SK-N-SH (cell line): ENCODE results near the gene MCF2L. TPM values are rescaled to one million over a fixed set of nuclear protein-coding genes. Genes with fewer than 3 reads are reported as not detected.

Experiments used
- CTCF ChIA-PET: fragments of 300-600, 350-600 bp; formaldehyde crosslinking; extraction: SDS; loops from one replicate; lab custom pipeline; 2021; lab: Yijun Ruan, JAX
- POLR2A ChIA-PET: fragments of 350-600 bp; sonication (Branson Sonifier 250); formaldehyde crosslinking; extraction: SDS; loops from one replicate; lab custom pipeline; 2020; ENCODE audit warnings: antibody characterized with exemption, inconsistent platforms; lab: Yijun Ruan, JAX
- DNase-seq: peaks from one replicate; pipeline ENCODE4 v3.0.0; 2012
- H2AFZ ChIP-seq: fragments of 200-600 bp; sonication (generic); 2 replicates; pipeline ENCODE4 v1.8.1; 2016; ENCODE audit warnings: antibody characterized with exemption, mild to moderate bottlenecking, low read depth
- H3F3A ChIP-seq: fragments of 200-600 bp; sonication (generic); replicated peaks from 2 replicates; pipeline ENCODE3; 2016; ENCODE audit warnings: antibody characterized with exemption, mild to moderate bottlenecking; ENCODE audit not compliant: insufficient read depth
- H3K27ac ChIP-seq, 2 experiments: fragments of 200-500 bp in 1 of 2; fragments of 200-600 bp in 1 of 2; sonication (Bioruptor generic) in 1 of 2; sonication (generic), shearing (Covaris generic) in 1 of 2; 2 replicates each; pipeline versions ENCODE4 v1.5.1 to v1.6.1; 2014 to 2016; ENCODE audit warnings: low read depth in 2 of 2, inconsistent platforms in 1 of 2, low read length in 1 of 2, mild to moderate bottlenecking in 1 of 2, mixed read lengths in 1 of 2
- H3K27me3 ChIP-seq: fragments of 200-600 bp; sonication (generic), shearing (Covaris generic); 2 replicates; pipeline ENCODE4 v1.6.1; 2016; ENCODE audit warnings: mixed run types; ENCODE audit not compliant: insufficient read depth
- H3K36me3 ChIP-seq, 2 experiments: fragments of 200-500 bp in 1 of 2; fragments of 200-600 bp in 1 of 2; sonication (Bioruptor generic) in 1 of 2; sonication (generic) in 1 of 2; replicated peaks in 1 of 2; 2 replicates each; pipeline versions ENCODE3 to v1.5.1; 2014 to 2016; ENCODE audit warnings: low read length in 1 of 2, mild to moderate bottlenecking in 1 of 2; ENCODE audit not compliant: insufficient read depth in 2 of 2, control insufficient read depth in 1 of 2
- H3K4me1 ChIP-seq, 2 experiments: fragments of 200-500 bp in 1 of 2; fragments of 200-600 bp in 1 of 2; sonication (Bioruptor generic) in 1 of 2; sonication (generic), shearing (Covaris generic) in 1 of 2; 2 replicates each; pipeline versions ENCODE4 v1.5.1 to v1.6.1; 2014 to 2016; ENCODE audit warnings: low read depth in 1 of 2, low read length in 1 of 2, mixed run types in 1 of 2; ENCODE audit not compliant: insufficient read depth in 2 of 2, control insufficient read depth in 1 of 2
- H3K4me2 ChIP-seq: fragments of 200-600 bp; sonication (generic), shearing (Covaris generic); 2 replicates; pipeline ENCODE4 v1.6.1; 2017; ENCODE audit warnings: mixed run types
- H3K4me3 ChIP-seq, 2 experiments: fragments of 200-500 bp in 1 of 2; fragments of 200-600 bp in 1 of 2; sonication (Bioruptor generic) in 1 of 2; sonication (generic), shearing (Covaris generic) in 1 of 2; 2 replicates each; pipeline versions ENCODE4 v1.5.1 to v1.8.1; 2014 to 2016; ENCODE audit warnings: low read depth in 2 of 2, inconsistent platforms in 1 of 2, low read length in 1 of 2, mild to moderate bottlenecking in 1 of 2, mixed read lengths in 1 of 2, moderate library complexity in 1 of 2
- H3K79me2 ChIP-seq: fragments of 200-600 bp; sonication (generic); 2 replicates; pipeline ENCODE4 v1.8.1; 2017; ENCODE audit warnings: mild to moderate bottlenecking; ENCODE audit not compliant: insufficient read depth
- H3K9ac ChIP-seq: fragments of 200-600 bp; sonication (generic); 2 replicates; pipeline ENCODE4 v1.6.1; 2017; ENCODE audit warnings: mixed run types
- H3K9me2 ChIP-seq: fragments of 200-600 bp; sonication (generic); 2 replicates; pipeline ENCODE4 v1.6.1; 2017; ENCODE audit warnings: mixed run types
- H3K9me3 ChIP-seq: fragments of 200-600 bp; sonication (generic); 2 replicates; pipeline ENCODE4 v1.6.1; 2017; ENCODE audit warnings: mixed run types, mild to moderate bottlenecking, moderate library complexity
- H4K20me1 ChIP-seq: fragments of 200-600 bp; sonication (generic); 2 replicates; pipeline ENCODE4 v1.6.1; 2017; ENCODE audit warnings: mild to moderate bottlenecking, mixed run types; ENCODE audit not compliant: insufficient read depth
- CHD2 ChIP-seq: fragments of 150-350 bp; IDR thresholded peaks from 2 replicates; pipeline ENCODE4 v1.6.1; 2018; ENCODE audit warnings: low read length; ENCODE audit not compliant: partially characterized antibody
- EP300 ChIP-seq, 2 experiments: IDR thresholded peaks; 2 replicates each; pipeline versions ENCODE4 v1.4.0 to v1.6.1; 2012; ENCODE audit warnings: borderline replicate concordance in 1 of 2, low read depth in 1 of 2, low read length in 1 of 2
- EZH2phosphoT487 ChIP-seq: fragments of 200-600 bp; sonication (generic); IDR thresholded peaks from 2 replicates; pipeline ENCODE4 v1.6.1; 2017; ENCODE audit warnings: low read depth, mixed run types, mild to moderate bottlenecking, antibody characterized with exemption, moderate library complexity, borderline replicate concordance
- FOSL2 ChIP-seq: IDR thresholded peaks from 2 replicates; pipeline ENCODE4 v1.4.0; 2012; ENCODE audit warnings: low read depth, mild to moderate bottlenecking, moderate library complexity, borderline replicate concordance
- FOXJ3 ChIP-seq: sonication (generic); formaldehyde crosslinking; IDR thresholded peaks from 2 replicates; pipeline ENCODE4 v1.5.1; 2020; ENCODE audit warnings: mild to moderate bottlenecking, missing genetic modification reagents
- FOXM1 ChIP-seq: IDR thresholded peaks from 2 replicates; pipeline ENCODE4 v1.4.0; 2012; ENCODE audit warnings: low read depth, mild to moderate bottlenecking
- GATA2 ChIP-seq: sonication (generic); formaldehyde crosslinking; IDR thresholded peaks from 2 replicates; pipeline ENCODE4 v1.5.0; 2020; ENCODE audit warnings: mild to moderate bottlenecking, missing genetic modification reagents
- JUND ChIP-seq: IDR thresholded peaks from 2 replicates; pipeline ENCODE4 v1.4.0; 2012
- MXI1 ChIP-seq: IDR thresholded peaks from 2 replicates; pipeline ENCODE4 v1.6.1; 2012; ENCODE audit warnings: mild to moderate bottlenecking, low read depth, low read length, improper control_type of control experiment
- NFIC ChIP-seq: IDR thresholded peaks from 2 replicates; pipeline ENCODE4 v1.4.0; 2012; ENCODE audit warnings: borderline replicate concordance
- RCOR1 ChIP-seq: fragments of 150-350 bp; IDR thresholded peaks from 2 replicates; pipeline ENCODE4 v1.6.1; 2017; ENCODE audit warnings: antibody characterized with exemption, low read length
- RFX5 ChIP-seq: IDR thresholded peaks from 2 replicates; pipeline ENCODE4 v1.6.1; 2012; ENCODE audit warnings: mild to moderate bottlenecking, improper control_type of control experiment, low read length
- RXRA ChIP-seq: IDR thresholded peaks from 2 replicates; pipeline ENCODE4 v1.4.0; 2012; ENCODE audit warnings: low read depth, mild to moderate bottlenecking, borderline replicate concordance
- TEAD4 ChIP-seq: IDR thresholded peaks from 2 replicates; pipeline ENCODE4 v1.4.0; 2012; ENCODE audit warnings: mild to moderate bottlenecking, borderline replicate concordance; ENCODE audit not compliant: insufficient read depth
- YY1 ChIP-seq: IDR thresholded peaks from 2 replicates; pipeline ENCODE4 v1.4.0; 2012; ENCODE audit warnings: low read depth, mild to moderate bottlenecking
- WGBS: methylation state at CpG from one replicate; pipeline ENCODE4 v1.1.6; 2017; ENCODE audit warnings: low lambda C conversion rate; 5-methylcytosine and 5-hydroxymethylcytosine counted together
- polyA plus RNA-seq, 3 experiments: library from polyadenylated mRNA; depleted of rRNA; stranded (reverse); fragments of >200 nt; gene quantifications; 2 replicates each; pipeline ENCODE4 v1.2.3, GENCODE V29; 2012
- TF ChIP-seq, protein P1 (sequence below): IDR thresholded peaks from 2 replicates; pipeline ENCODE4 v1.4.0; 2012; ENCODE audit warnings: low read depth
- TF ChIP-seq, protein P2 (sequence below): fragments of 150-350 bp; IDR thresholded peaks from 2 replicates; pipeline ENCODE4 v1.6.1; 2016; ENCODE audit warnings: mild to moderate bottlenecking, low read depth, low read length
- TF ChIP-seq, protein P3 (sequence below): IDR thresholded peaks from 2 replicates; pipeline ENCODE4 v1.6.1; 2012; ENCODE audit warnings: mild to moderate bottlenecking, low read depth, low read length, moderate library complexity
- TF ChIP-seq, protein P4 (sequence below): IDR thresholded peaks from 2 replicates; pipeline ENCODE4 v1.4.0; 2012; ENCODE audit warnings: low read depth, borderline replicate concordance

Gene MCF2L
- polyA plus RNA-seq, 1 of the 3 experiments (the other 2 are of a cell fraction) = 0.56 TPM

DNA sequence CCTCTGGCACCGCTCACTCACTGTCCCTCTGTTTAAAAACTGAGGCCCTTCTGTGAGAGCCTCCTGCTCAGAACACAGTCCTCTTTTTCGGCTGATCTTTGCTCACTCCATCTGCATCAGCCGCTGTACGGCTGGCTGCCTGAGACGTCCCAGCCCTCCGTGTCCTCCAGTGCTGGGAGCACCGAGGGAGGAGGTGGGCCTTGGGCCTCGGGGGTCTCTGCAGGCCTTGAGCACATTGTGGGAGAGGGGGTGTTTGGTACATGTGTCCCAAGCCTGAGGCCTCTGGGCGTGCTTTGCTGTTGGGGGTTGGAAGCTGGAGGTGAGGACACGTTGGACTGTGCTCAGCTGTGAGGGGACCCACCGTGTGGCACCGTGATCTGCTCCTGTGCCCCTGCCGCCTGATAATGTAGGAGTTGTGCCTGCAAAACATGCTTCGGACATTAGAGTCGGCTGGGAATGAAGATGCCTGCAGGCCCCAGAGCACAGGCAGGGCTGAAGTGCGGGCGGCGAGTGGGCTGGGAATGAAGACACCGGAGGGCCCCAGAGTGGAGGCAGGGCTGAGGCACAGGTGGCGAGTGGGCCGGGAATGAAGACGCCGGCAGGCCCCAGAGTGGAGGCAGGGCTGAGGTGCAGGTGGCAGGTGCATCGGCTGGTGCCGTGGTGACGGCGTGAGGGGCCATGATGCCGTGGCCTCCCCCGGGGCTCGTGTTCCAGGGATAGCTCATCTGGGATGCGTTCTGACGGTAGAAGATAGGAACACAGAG, 30.6 kb downstream of the MCF2L start:
- CTCF ChIA-PET = interaction anchor here (1.5 to 3.7 kb wide), 6 partner anchors 19 to 100 kb away, joined by 3 to 70 read pairs (median 15); partner anchors contain the start of gene MCF2L
- TF ChIP-seq EZH2phosphoT487 (no peak), CHD2 (no peak), YY1 (no peak), MXI1 (no peak), FOSL2 (no peak), RXRA (no peak), FOXM1 (no peak), RCOR1 (no peak), GATA2 (CRISPR knock-in tag) (no peak)
- TF ChIP-seq, protein P1, sequence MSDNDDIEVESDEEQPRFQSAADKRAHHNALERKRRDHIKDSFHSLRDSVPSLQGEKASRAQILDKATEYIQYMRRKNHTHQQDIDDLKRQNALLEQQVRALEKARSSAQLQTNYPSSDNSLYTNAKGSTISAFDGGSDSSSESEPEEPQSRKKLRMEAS = no peak
- TF ChIP-seq, protein P2, sequence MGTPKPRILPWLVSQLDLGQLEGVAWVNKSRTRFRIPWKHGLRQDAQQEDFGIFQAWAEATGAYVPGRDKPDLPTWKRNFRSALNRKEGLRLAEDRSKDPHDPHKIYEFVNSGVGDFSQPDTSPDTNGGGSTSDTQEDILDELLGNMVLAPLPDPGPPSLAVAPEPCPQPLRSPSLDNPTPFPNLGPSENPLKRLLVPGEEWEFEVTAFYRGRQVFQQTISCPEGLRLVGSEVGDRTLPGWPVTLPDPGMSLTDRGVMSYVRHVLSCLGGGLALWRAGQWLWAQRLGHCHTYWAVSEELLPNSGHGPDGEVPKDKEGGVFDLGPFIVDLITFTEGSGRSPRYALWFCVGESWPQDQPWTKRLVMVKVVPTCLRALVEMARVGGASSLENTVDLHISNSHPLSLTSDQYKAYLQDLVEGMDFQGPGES = no peak
- Histone ChIP-seq H3K9me3 (no peaks in the 10 kb centered on the region), H3K9me2 (no peaks in the 10 kb centered on the region), H3K4me2 (no peak overlapping the region), H3F3A (no peaks in the 10 kb centered on the region), H3K4me3 (no peak overlapping the region), H3K27me3 (peaks cover 4% of the 10 kb centered on the region; the same call in 1 of the 2 replicates), H3K9ac (no peak overlapping the region), H3K27ac (peak overlapping the region in 1 of 2 experiments; percentile 91; a peak in 2 of 4 replicates), H4K20me1 (no peaks in the 10 kb centered on the region), H3K4me1 (peaks cover 0 to 47% of the 10 kb centered on the region in 2 experiments; a peak in 2 of 4 replicates), H3K79me2 (no peaks in the 10 kb centered on the region), H2AFZ (no peak overlapping the region), H3K36me3 (no peaks in the 10 kb centered on the region)
- 79% methylated on average over 29 of the region's 32 CpGs for WGBS
- POLR2A ChIA-PET = interaction anchor here (4.2 kb wide), 1 partner anchor 30 kb away, joined by 34 read pairs; the partner anchor contains the start of gene MCF2L
- peak; percentile 49 for DNase-seq

DNA sequence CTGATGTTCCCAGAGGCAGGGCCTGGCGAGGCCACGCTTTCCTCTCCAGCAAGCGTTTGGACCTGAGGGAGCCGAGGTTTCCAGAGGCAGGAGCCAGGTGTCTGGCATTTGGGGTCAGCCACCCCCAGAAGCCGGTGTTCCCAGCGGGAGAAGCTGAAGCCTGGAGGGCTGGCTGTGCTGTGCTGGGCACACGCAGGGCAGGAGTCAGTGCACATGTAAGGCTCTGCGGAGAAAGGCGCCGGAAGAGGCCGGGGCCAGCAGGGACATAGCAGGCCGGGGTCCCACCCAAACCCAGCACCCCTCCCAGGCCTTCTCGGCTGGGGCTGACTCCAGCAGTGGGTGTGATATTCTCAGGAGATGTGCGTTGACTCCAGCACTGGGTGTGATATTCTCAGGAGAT, 31.6 kb downstream of the MCF2L start:
- no peak overlapping the region for H3K9ac ChIP-seq
- H3K27me3 ChIP-seq = peaks cover 4% of the 10 kb centered on the region; the same call in 1 of the 2 replicates
- no peak overlapping the region for H3K4me2 ChIP-seq
- peak overlapping the region in 1 of 2 experiments; percentile 91; a peak in 2 of 4 replicates for H3K27ac ChIP-seq
- peaks cover 0 to 47% of the 10 kb centered on the region in 2 experiments; a peak in 2 of 4 replicates for H3K4me1 ChIP-seq
- WGBS = 89% methylated on average over 10 of the region's 14 CpGs
- H3K9me2 ChIP-seq = no peaks in the 10 kb centered on the region
- POLR2A ChIA-PET = interaction anchor here (0.7 to 4.2 kb wide), 6 partner anchors 11 to 115 kb away, joined by 3 to 34 read pairs (median 12); partner anchors contain the start of gene MCF2L
- H3K36me3 ChIP-seq = no peaks in the 10 kb centered on the region
- no peaks in the 10 kb centered on the region for H4K20me1 ChIP-seq
- H3K79me2 ChIP-seq = no peaks in the 10 kb centered on the region
- H3K4me3 ChIP-seq = no peak overlapping the region
- H3F3A ChIP-seq = no peaks in the 10 kb centered on the region
- no peak overlapping the region for H2AFZ ChIP-seq
- CTCF ChIA-PET = interaction anchor here (0.6 to 3.7 kb wide), 13 partner anchors 10 to 190 kb away, joined by 3 to 70 read pairs (median 5); partner anchors contain the start of gene MCF2L
- H3K9me3 ChIP-seq = no peaks in the 10 kb centered on the region
- DNase-seq = peak; percentile 61
- TF ChIP-seq EZH2phosphoT487 = no peak
- no peak for TF ChIP-seq RXRA
- no peak for TF ChIP-seq RFX5
- TF ChIP-seq TEAD4 = no peak
- TF ChIP-seq, protein P3, sequence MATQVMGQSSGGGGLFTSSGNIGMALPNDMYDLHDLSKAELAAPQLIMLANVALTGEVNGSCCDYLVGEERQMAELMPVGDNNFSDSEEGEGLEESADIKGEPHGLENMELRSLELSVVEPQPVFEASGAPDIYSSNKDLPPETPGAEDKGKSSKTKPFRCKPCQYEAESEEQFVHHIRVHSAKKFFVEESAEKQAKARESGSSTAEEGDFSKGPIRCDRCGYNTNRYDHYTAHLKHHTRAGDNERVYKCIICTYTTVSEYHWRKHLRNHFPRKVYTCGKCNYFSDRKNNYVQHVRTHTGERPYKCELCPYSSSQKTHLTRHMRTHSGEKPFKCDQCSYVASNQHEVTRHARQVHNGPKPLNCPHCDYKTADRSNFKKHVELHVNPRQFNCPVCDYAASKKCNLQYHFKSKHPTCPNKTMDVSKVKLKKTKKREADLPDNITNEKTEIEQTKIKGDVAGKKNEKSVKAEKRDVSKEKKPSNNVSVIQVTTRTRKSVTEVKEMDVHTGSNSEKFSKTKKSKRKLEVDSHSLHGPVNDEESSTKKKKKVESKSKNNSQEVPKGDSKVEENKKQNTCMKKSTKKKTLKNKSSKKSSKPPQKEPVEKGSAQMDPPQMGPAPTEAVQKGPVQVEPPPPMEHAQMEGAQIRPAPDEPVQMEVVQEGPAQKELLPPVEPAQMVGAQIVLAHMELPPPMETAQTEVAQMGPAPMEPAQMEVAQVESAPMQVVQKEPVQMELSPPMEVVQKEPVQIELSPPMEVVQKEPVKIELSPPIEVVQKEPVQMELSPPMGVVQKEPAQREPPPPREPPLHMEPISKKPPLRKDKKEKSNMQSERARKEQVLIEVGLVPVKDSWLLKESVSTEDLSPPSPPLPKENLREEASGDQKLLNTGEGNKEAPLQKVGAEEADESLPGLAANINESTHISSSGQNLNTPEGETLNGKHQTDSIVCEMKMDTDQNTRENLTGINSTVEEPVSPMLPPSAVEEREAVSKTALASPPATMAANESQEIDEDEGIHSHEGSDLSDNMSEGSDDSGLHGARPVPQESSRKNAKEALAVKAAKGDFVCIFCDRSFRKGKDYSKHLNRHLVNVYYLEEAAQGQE = no peak
- TF ChIP-seq YY1 = no peak
- TF ChIP-seq FOXJ3 (CRISPR knock-in tag) = no peak
- no peak for TF ChIP-seq EP300 (IDR thresholded peaks at IDR 0.05; ENCODE audit: borderline replicate concordance in 1 of 2, low read depth in 1 of 2, low read length in 1 of 2)
- no peak for TF ChIP-seq NFIC
- TF ChIP-seq MXI1 = no peak
- TF ChIP-seq, protein P4, sequence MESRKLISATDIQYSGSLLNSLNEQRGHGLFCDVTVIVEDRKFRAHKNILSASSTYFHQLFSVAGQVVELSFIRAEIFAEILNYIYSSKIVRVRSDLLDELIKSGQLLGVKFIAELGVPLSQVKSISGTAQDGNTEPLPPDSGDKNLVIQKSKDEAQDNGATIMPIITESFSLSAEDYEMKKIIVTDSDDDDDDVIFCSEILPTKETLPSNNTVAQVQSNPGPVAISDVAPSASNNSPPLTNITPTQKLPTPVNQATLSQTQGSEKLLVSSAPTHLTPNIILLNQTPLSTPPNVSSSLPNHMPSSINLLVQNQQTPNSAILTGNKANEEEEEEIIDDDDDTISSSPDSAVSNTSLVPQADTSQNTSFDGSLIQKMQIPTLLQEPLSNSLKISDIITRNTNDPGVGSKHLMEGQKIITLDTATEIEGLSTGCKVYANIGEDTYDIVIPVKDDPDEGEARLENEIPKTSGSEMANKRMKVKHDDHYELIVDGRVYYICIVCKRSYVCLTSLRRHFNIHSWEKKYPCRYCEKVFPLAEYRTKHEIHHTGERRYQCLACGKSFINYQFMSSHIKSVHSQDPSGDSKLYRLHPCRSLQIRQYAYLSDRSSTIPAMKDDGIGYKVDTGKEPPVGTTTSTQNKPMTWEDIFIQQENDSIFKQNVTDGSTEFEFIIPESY = no peak
- TF ChIP-seq JUND = no peak
